GM12875 (cell line): ENCODE data around the gene ARHGEF28.

Source experiments
- H3K4me3 ChIP-seq: one replicate; pipeline ENCODE4 v1.5.1; 2011; ENCODE audit warnings: low read depth, low read length, control low read depth
- CTCF ChIP-seq: IDR thresholded peaks from 2 replicates; pipeline ENCODE4 v1.5.1; 2011; ENCODE audit warnings: low read depth, mild to moderate bottlenecking, control low read depth, inconsistent platforms, low read length, moderate library complexity, borderline replicate concordance; ENCODE audit not compliant: insufficient read depth

Gene ARHGEF28

GRCh38 chr5:73735032-73735734, 109.2 kb downstream of the ARHGEF28 start:
- TF ChIP-seq CTCF = no peak
- no peak overlapping the region for H3K4me3 ChIP-seq

DNA sequence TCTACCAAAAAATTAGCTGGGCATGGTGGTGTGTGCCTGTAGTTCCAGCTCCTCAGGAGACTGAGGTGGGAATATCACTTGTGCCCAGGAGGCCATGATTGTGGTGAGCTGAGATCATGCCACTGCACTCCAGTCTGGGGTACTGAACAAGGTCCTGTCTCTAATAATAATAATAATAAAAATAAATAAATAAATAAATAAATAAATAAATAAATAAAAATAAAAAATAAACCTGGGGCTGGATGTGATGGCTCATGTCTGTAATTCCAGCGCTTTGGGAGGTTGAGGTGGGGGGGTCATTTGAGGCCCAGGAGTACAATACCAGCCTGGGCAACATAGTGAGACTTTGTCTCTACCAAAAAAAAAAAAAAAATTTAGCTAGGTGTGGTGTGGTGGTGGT, 113.7 kb downstream of the ARHGEF28 start:
- no peak overlapping the region for H3K4me3 ChIP-seq
- no peak for TF ChIP-seq CTCF

- TF ChIP-seq CTCF = no peak
- no peak overlapping the region for H3K4me3 ChIP-seq
These were observed 114.3 kb downstream of the ARHGEF28 start for GRCh38 chr5:73740274-73740790.

DNA sequence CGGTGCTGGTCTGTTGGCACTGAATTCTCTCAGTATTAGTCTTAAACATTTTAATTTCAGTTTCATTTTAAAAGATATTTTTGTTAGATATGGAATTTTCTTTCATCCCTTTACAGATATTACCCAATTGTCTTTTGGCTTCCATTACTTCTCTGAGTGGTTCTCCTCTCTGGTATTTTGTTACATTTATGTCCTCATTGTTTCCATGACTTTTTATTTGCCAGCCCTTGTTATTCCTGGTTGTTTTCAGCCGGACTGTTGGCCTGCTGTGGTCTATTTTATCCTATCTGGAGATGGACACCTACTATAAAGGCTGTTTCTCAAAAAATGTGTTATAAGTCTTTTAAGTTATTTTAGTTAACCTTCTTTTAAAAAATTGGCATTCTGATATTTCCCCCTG, 117.2 kb downstream of the ARHGEF28 start:
- TF ChIP-seq CTCF = no peak
- H3K4me3 ChIP-seq = no peak overlapping the region

GRCh38 chr5:73745836-73746235, 119.8 kb downstream of the ARHGEF28 start:
- TF ChIP-seq CTCF = no peak
- H3K4me3 ChIP-seq = no peak overlapping the region

- no peak for TF ChIP-seq CTCF
- no peak overlapping the region for H3K4me3 ChIP-seq
These were observed 120.6 kb downstream of the ARHGEF28 start for GRCh38 chr5:73746608-73747007.

- H3K4me3 ChIP-seq = no peak overlapping the region
These were observed 121.8 kb downstream of the ARHGEF28 start for GRCh38 chr5:73747696-73748380.

More at GRCh38 chr5:73747696-73748380, 121.8 kb downstream of the ARHGEF28 start:
- no peak for TF ChIP-seq CTCF
